DND-41 (cell line): ENCODE measurements around the gene TSPAN10.

ENCODE experiments used
- EZH2 ChIP-seq: IDR thresholded peaks from 3 replicates; pipeline ENCODE4 v1.6.1; 2012; ENCODE audit warnings: borderline replicate concordance, low read depth, mild to moderate bottlenecking, moderate library complexity, low read length, inconsistent platforms; ENCODE audit not compliant: severe bottlenecking
- TF ChIP-seq, protein P1 (sequence below): IDR thresholded peaks from 2 replicates; pipeline ENCODE4 v1.5.1; 2012; ENCODE audit warnings: borderline replicate concordance, low read length, moderate library complexity, mild to moderate bottlenecking; ENCODE audit not compliant: poor library complexity, severe bottlenecking; ENCODE audit errors: extremely low read depth

DNA sequence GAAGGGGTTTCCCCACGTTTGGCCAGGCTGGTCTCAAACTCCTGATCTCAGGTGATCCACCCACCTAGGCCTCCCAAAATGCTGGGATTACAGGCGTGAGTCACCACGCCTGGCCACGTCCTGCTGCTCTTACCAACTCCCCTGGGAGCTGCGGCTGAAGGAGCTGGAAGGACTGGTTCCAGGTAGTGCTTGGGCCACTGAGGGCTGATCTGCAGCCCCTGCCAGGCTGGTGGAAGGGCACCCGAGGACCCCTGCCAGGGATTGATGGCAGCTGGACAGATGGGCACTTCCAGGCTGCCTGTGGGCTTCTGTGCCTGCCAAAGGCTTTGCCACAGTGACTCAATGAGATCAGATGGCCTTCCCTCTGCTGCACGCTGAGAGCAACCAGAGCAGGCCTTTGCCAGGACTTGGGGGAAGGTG lies 27.1 kb downstream of the TSPAN10 start:
- TF ChIP-seq, protein P1, sequence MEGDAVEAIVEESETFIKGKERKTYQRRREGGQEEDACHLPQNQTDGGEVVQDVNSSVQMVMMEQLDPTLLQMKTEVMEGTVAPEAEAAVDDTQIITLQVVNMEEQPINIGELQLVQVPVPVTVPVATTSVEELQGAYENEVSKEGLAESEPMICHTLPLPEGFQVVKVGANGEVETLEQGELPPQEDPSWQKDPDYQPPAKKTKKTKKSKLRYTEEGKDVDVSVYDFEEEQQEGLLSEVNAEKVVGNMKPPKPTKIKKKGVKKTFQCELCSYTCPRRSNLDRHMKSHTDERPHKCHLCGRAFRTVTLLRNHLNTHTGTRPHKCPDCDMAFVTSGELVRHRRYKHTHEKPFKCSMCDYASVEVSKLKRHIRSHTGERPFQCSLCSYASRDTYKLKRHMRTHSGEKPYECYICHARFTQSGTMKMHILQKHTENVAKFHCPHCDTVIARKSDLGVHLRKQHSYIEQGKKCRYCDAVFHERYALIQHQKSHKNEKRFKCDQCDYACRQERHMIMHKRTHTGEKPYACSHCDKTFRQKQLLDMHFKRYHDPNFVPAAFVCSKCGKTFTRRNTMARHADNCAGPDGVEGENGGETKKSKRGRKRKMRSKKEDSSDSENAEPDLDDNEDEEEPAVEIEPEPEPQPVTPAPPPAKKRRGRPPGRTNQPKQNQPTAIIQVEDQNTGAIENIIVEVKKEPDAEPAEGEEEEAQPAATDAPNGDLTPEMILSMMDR, result no peak
- TF ChIP-seq EZH2, result no peak
